NB4 (cell line): ENCODE results near the gene AIDA.

Experiments
- CTCF ChIP-seq: IDR thresholded peaks from one replicate; pipeline ENCODE4 v1.5.1; 2012; ENCODE audit warnings: low read depth, low read length
- POLR2A ChIP-seq: IDR thresholded peaks from 2 replicates; pipeline ENCODE4 v1.6.1; 2011; ENCODE audit warnings: mild to moderate bottlenecking; ENCODE audit not compliant: insufficient read length; ENCODE audit errors: extremely low read depth

- TF ChIP-seq CTCF, result no peak
- TF ChIP-seq POLR2A, result no peak
Measured at GRCh38 chr1:222642468-222642867, 69.8 kb downstream of the AIDA start.
